GM12892 (cell line): ENCODE results near the gene TMEM244.

Source experiments
- DNase-seq: peaks from one replicate; pipeline ENCODE4 v3.0.0; 2011; ENCODE audit not compliant: insufficient read length
- FAIRE-seq: peaks from 2 replicates; lab custom pipeline; 2011; peaks lifted over from hg19 to GRCh38; lab: Jason Lieb, UNC
- POLR2A ChIP-seq: IDR thresholded peaks from 2 replicates; pipeline ENCODE4 v1.6.1; 2011; ENCODE audit warnings: low read depth, low read length, control low read depth
- POLR2AphosphoS5 ChIP-seq: IDR thresholded peaks from 2 replicates; pipeline ENCODE4 v1.6.1; 2011; ENCODE audit warnings: low read depth, low read length, control low read depth
- TAF1 ChIP-seq: IDR thresholded peaks from 2 replicates; pipeline ENCODE4 v1.6.1; 2011; ENCODE audit warnings: low read depth, mild to moderate bottlenecking, control low read depth, low read length, borderline replicate concordance

Gene TMEM244

GRCh38 chr6:129865013-129865412 is 3.9 kb upstream of the TMEM244 start:
- DNase-seq: no peak
- TF ChIP-seq TAF1 (no peak), POLR2AphosphoS5 (no peak), POLR2A (no peak)
- FAIRE-seq: no peak

GRCh38 chr6:129863664-129864063 is 2.5 kb upstream of the TMEM244 start:
- FAIRE-seq (no peak), DNase-seq (no peak)
- TF ChIP-seq POLR2A (no peak), TAF1 (no peak), POLR2AphosphoS5 (no peak)

DNA sequence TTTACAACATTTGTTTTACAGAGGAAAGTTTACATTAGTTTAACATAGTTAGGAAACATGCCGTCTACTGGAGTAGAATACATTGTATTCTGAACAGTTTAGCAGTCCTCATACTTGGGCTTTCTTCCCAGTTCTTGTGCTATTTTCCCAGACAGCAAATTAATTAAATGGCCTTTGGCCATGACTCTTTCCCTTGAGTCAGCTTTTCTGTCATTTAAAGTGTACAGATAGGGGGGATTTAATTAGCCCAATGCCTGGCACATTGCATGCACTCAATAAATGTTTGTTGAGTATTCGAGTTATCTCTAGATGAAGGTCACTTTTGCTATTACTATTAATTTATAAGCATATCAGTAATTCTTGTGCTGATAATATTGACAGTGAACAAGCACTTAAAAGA is 1.6 kb downstream of the TMEM244 start:
- DNase-seq (no peak), FAIRE-seq (no peak)
- TF ChIP-seq TAF1: no peak
- no peak for TF ChIP-seq POLR2A
- no peak for TF ChIP-seq POLR2AphosphoS5

DNA sequence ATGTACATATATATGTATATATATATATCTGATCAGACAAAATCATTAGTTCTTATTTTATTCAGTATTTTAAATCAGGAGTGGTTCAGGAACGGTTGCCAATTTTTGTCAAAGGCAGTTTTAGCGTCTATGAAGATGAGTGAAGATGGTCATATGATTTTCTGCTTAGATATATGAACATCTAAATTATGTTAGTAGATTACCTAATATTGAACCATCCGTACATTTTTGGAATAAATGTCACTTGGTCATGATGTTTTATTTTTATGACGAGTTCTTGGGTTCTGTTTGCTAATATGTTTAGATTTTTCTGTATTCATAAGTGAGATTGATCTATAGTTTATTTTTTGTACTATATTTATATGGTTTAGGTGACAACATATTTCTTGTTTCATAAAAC is 3.3 kb downstream of the TMEM244 start:
- TF ChIP-seq POLR2A (no peak), POLR2AphosphoS5 (no peak), TAF1 (no peak)
- no peak for FAIRE-seq
- DNase-seq: no peak

DNA sequence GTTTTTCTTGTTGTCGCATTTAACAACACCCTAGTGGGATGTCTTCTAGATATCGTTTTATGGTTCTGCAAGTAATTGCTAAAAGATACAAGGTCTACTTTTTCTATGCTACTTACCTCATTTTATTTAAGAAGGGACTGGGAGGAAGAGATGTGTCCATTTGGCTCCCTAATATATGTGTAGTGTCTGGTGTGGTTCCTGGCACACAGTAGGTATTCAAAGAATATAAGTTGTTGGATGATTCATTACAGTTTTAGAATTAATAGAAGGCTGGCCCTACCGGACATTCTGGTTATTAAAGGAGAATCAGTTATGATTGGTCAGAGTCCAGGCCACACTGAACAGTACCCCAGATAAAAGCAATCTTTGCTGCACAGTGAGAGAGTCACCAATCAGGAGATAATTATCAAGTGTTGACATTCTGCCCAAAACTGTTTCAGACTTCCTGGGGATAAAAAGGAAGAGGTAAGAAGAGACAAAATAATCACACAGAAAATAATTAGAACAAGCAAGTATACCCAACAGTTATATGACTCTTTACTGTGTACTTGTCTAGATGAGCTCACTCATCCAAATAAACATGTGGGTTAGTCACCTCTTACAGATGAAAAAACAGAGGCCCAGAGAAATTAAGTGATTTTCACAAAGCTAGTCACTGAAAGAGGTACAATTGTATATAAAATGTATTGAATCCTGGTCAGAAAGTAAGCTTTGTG is 7.0 kb downstream of the TMEM244 start:
- DNase-seq (no peak), FAIRE-seq (no peak)
- no peak for TF ChIP-seq POLR2AphosphoS5
- TF ChIP-seq POLR2A: no peak
- no peak for TF ChIP-seq TAF1

DNA sequence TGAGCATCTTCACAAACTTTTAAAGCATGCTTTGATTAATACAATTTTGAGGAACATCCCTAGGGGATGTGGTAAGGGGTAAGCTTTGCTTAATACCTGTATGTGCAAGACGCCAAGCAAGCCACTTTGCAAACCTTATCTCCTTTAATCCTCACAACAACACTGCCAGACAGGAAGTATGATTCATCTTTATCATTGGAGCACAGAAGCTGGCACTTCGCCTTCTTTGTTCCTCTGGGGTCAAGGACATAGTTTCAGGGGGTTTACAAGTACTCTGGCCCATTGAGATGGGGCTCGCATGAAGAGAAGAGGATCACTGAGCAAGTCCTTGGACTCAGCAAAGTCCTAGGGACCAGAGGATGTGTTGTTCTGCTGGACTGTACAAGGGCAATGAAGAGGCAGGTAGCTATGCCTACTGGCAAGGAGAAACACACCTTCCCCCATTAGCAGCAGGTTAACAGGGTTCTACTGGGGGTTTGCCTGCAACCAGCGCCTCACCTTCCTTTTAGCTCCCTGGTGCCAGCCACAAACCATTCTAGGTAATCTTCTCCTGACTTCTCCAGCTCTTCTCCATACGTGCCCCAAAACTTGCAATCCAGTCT is 8.8 kb downstream of the TMEM244 start:
- DNase-seq (no peak), FAIRE-seq (no peak)
- TF ChIP-seq POLR2A (no peak), POLR2AphosphoS5 (no peak), TAF1 (no peak)

DNA sequence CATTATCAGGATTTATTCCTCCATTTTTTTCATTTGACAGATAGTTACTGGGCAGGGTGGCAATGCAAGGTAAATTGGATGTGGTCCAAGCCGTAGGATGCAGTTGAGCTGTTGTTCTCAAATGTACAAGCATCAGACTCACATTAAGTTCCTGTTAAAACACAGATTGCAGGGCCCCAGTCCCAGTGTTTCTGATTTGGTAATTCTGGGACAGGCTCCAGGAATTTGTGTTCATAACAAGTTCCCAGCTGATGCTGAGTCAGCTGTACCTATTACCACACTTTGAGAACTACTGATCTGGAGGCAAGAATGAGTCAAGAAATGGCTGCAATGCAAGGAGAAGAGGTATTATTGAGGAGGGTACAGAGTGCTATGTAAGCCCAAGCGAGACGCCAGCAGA is 11.7 kb downstream of the TMEM244 start:
- FAIRE-seq (no peak), DNase-seq (no peak)
- TF ChIP-seq POLR2AphosphoS5 (no peak), POLR2A (no peak), TAF1 (no peak)

DNA sequence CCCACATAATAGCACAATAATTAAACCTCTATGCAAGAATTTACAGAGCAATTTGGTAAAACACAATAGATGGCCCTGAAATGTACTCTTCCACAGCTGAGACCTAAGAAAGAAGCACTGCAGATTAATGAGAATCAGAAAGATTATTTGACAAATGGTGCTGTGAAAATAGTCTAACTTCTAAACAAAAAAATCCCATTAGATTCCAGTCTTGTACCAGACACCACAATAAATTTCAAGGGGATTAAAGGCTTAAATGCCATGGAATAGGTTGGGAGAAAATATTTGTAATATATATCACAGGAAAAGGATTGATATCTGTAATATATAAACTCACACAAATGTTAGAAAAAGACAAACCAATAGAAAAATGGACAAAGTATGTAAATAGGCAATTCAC is 14.4 kb downstream of the TMEM244 start:
- TF ChIP-seq POLR2A (no peak), TAF1 (no peak), POLR2AphosphoS5 (no peak)
- no peak for FAIRE-seq

DNA sequence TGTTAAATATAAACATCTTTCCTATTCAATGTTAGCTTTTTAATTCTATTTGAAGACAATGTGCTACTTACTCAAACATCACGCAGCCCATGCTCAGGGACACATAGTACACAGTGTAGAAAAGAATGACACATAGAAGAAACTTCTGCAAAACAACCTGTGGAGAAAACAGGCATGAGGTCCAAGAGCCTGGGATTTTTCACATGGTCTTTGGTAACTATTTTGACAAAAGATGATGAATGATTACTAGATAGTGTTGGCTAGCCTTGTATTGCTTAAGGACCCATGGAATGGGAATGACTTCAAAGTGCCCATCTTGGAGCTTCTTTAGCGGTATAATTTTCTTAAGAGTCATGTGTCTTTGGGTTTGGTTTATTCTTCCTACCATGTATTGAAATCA is 15.4 kb downstream of the TMEM244 start:
- TF ChIP-seq TAF1 (no peak), POLR2AphosphoS5 (no peak), POLR2A (no peak)
- DNase-seq (no peak), FAIRE-seq (no peak)

More for the DNA sequence above, 14.4 kb downstream of the TMEM244 start:
- DNase-seq: no peak

GRCh38 chr6:129844118-129844891 is 16.8 kb downstream of the TMEM244 start:
- DNase-seq: no peak
- TF ChIP-seq TAF1: no peak
- TF ChIP-seq POLR2A: no peak
- no peak for FAIRE-seq

DNA sequence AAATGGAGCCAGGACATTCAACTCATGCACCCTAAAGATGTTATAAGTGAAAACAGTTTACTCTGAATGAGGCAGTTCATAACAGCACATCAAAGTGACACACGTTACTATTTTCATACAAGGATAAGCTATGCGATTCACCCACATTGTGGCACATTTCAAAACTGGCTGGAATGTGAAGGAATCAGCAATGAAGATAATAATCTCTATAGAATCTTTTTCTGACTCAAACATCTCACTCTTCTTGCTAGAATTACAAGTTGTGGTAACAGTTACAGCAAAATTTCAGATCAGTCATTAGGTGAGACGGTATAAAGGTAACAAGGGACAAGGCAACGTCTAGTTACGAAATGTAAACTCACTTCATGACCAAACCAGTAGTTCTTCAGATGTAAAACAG is 17.5 kb downstream of the TMEM244 start:
- FAIRE-seq (no peak), DNase-seq (no peak)
- TF ChIP-seq TAF1 (no peak), POLR2A (no peak), POLR2AphosphoS5 (no peak)
